ENCODE measurements around the gene SCYGR3.

The SCYGR3 gene

GRCh38 chr2:227566012-227566411 lies 48.6 kb downstream of the SCYGR3 start:
- DNase-seq (ENCODE audit: low read depth in 1 of 2, low spot score in 1 of 2), result no peak

DNA sequence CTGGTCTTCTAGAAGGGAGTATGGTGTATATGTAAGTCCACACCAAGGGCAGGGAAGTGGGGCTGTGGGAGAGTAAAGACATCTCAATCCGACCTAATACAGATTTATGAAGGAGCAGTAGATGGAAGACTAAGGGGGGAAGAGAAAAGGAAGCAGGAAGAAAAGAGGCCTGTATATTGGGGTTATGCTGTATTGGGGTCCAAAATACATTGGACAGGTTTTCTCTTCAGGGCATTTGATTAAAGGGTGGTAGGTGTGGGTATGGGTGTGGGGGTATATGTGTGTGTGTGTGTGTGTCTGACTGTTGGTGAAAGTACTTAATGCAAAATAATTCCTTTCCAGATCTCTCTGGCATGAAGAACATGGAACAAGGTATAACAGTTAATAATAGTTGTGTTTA lies 49.6 kb downstream of the SCYGR3 start:
- no peak for DNase-seq (ENCODE audit: low read depth in 1 of 2, low spot score in 1 of 2)

Measured in stimulated activated CD4-positive, alpha-beta T cell treated with anti-CD3 and anti-CD28 coated beads, Interleukin-15, amount 100 ng/mL, for 1 hour (primary cell).